GM10248 (cell line): ENCODE results near the gene FXN.
A peak's percentile ranks its signal among the peaks of the same experiment; 100 is the strongest.
"Not testable (repeated sequence)": the region's sequence is repeated elsewhere in the genome, so short reads cannot be mapped to it uniquely, and the experiment has no call there.

Experiments
- CTCF ChIA-PET: fragments of 300-600 bp; sonication (Branson Sonifier 250); formaldehyde crosslinking; extraction: SDS; loops from one replicate; lab custom pipeline; 2021; ENCODE audit warnings: antibody characterized with exemption; lab: Yijun Ruan, JAX
- POLR2A ChIA-PET: fragments of 350-650 bp; sonication (Branson Sonifier 250); formaldehyde crosslinking; extraction: SDS; loops from one replicate; lab custom pipeline; 2020; ENCODE audit warnings: antibody characterized with exemption; lab: Yijun Ruan, JAX
- DNase-seq: peaks from one replicate; pipeline ENCODE4 v3.0.0; 2012; ENCODE audit errors: extremely low spot score
- CTCF ChIP-seq: IDR thresholded peaks from 2 replicates; pipeline ENCODE4 v1.5.1; 2012; ENCODE audit warnings: mild to moderate bottlenecking, low read depth; ENCODE audit errors: extremely low read depth, missing control alignments, control extremely low read depth

The FXN gene

GRCh38 chr9:69035438-69036308 is at the start of gene FXN:
Gene FXN, plus strand, starts transcription at chr9:69035752. Its CDS starts 31 bp downstream, at chr9:69035783.
- peak; percentile 93 for DNase-seq
- CTCF ChIA-PET, result interaction anchor here (0.6 to 7.5 kb wide), 58 partner anchors 8 to 844 kb away, joined by 3 to 56 read pairs (median 4); no protein-coding TSS in a partner anchor
- TF ChIP-seq CTCF, result peak; percentile 98
- POLR2A ChIA-PET, result no interaction called here

GRCh38 chr9:68986949-68987348 is 48.6 kb upstream of the FXN start:
- POLR2A ChIA-PET, DNase-seq: not testable (repeated sequence)
- CTCF ChIA-PET, result interaction anchor here (0.9 kb wide), 1 partner anchor 13 kb away, joined by 3 read pairs; no protein-coding TSS in a partner anchor

GRCh38 chr9:68991457-68991856 is 44.1 kb upstream of the FXN start:
- CTCF ChIA-PET, result interaction anchor here (3.4 kb wide), 1 partner anchor 8 kb away, joined by 15 read pairs; no protein-coding TSS in a partner anchor
- no peak for DNase-seq
- no peak for TF ChIP-seq CTCF
- POLR2A ChIA-PET, result no interaction called here

- no peak for DNase-seq
- ChIA-PET CTCF (interaction anchor here (0.9 to 4.9 kb wide), 10 partner anchors 9 to 428 kb away, joined by 3 to 16 read pairs (median 4); no protein-coding TSS in a partner anchor), POLR2A (no interaction called here)
- no peak for TF ChIP-seq CTCF
Measured at GRCh38 chr9:68995776-68996175, 39.8 kb upstream of the FXN start.

GRCh38 chr9:68996462-68996861 is 39.1 kb upstream of the FXN start:
- DNase-seq, result no peak
- POLR2A ChIA-PET, result no interaction called here
- TF ChIP-seq CTCF, result no peak
- CTCF ChIA-PET, result interaction anchor here (0.8 to 4.9 kb wide), 9 partner anchors 9 to 413 kb away, joined by 3 to 16 read pairs (median 4); no protein-coding TSS in a partner anchor

- CTCF ChIA-PET, result interaction anchor here (0.9 to 4.9 kb wide), 10 partner anchors 7 to 414 kb away, joined by 3 to 28 read pairs (median 11); no protein-coding TSS in a partner anchor
- no peak for TF ChIP-seq CTCF
- POLR2A ChIA-PET, result interaction anchor here (0.7 kb wide), 2 partner anchors 226 to 291 kb away, joined by 3 to 4 read pairs; no protein-coding TSS in a partner anchor
- DNase-seq, result no peak
Measured at GRCh38 chr9:68997666-68998065, 37.9 kb upstream of the FXN start.
